ENCODE results near the gene GRIK3. TPM values are rescaled to one million over a fixed set of nuclear protein-coding genes. Genes with fewer than 3 reads are reported as not detected.

Gene GRIK3
- total and polyA plus RNA-seq, 2 of the 8 experiments (the other 6 are each of a cell fraction or from before 2014, with no cell fraction given) = 2.1 to 3.4 TPM

DNA sequence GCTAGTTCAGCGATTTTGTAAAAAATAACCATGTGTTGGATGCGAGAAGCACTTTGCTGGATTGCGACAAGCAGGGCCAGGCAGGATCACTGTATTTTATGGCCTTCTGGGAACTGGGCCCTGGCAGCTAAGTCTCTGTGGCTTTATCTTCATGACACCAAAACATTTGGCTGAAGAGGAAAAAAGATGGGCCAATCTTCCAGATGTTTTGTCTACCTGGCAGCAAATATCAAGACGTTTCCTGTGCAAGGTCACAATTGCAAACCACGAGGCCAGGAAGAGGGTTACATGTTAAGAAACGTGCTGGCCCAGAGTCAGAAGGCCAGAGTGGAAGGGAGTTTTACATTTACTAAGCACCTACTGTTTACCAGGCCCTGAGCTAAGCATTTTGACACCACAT is 22.1 kb downstream of the GRIK3 start:
- H2AFZ ChIP-seq (ENCODE audit: low read length) = no peak overlapping the region
- H3K36me3 ChIP-seq (ENCODE audit: control insufficient read depth in 2 of 4, insufficient read depth in 4 of 4, low read length in 3 of 4) = no peaks in the 10 kb centered on the region
- no peaks in the 10 kb centered on the region for H3K23me2 ChIP-seq (ENCODE audit: low read depth, low read length)
- ChIA-PET POLR2A (ENCODE audit: partially characterized antibody) (no interaction called here), CTCF (ENCODE audit: partially characterized antibody) (interaction anchor here (0.6 to 1.1 kb wide), 2 partner anchors 27 to 403 kb away, joined by 3 read pairs; no protein-coding TSS in a partner anchor)
- H2BK15ac ChIP-seq (ENCODE audit: low read length) = no peak overlapping the region
- H3K4ac ChIP-seq (replicated peaks; ENCODE audit: insufficient read length, low read depth, low read length) = no peak overlapping the region
- no peak overlapping the region for H4K91ac ChIP-seq (replicated peaks; ENCODE audit: insufficient read length, low read length)
- H3K4me2 ChIP-seq (ENCODE audit: insufficient read depth in 1 of 2, low read depth in 2 of 2, low read length in 2 of 2) = no peak overlapping the region
- no peak overlapping the region for H3K27ac ChIP-seq (ENCODE audit: low read depth, low read length)
- H3K9ac ChIP-seq (replicated peaks in 1 of 4; ENCODE audit: extremely low read depth in 1 of 4, low read depth in 3 of 4, low read length in 3 of 4) = no peak overlapping the region
- H2BK5ac ChIP-seq (ENCODE audit: low read depth, low read length) = no peak overlapping the region
- H2BK120ac ChIP-seq (replicated peaks; ENCODE audit: low read depth, low read length) = no peak overlapping the region
- H3K14ac ChIP-seq (ENCODE audit: insufficient read length) = no peak overlapping the region
- H4K5ac ChIP-seq (ENCODE audit: insufficient read length, low read depth, low read length) = no peak overlapping the region
- no peaks in the 10 kb centered on the region for H3K9me3 ChIP-seq (ENCODE audit: insufficient read depth in 2 of 2, low read depth in 1 of 2, low read length in 1 of 2)
- H3K79me2 ChIP-seq (ENCODE audit: control insufficient read depth in 1 of 2, insufficient read depth in 2 of 2, low read length in 2 of 2) = no peaks in the 10 kb centered on the region
- FAIRE-seq (no peak), DNase-seq (ENCODE audit: low read depth in 1 of 2, low spot score in 2 of 2) (no peak)
- no peak overlapping the region for H2BK12ac ChIP-seq (ENCODE audit: low read depth, low read length)
- H2BK20ac ChIP-seq (ENCODE audit: low read length) = no peak overlapping the region
- no peaks in the 10 kb centered on the region for H4K20me1 ChIP-seq (replicated peaks in 1 of 2; ENCODE audit: control insufficient read depth in 1 of 2, insufficient read depth in 2 of 2, low read length in 2 of 2)
- H3K18ac ChIP-seq (ENCODE audit: extremely low read depth, low read length) = no peak overlapping the region
- H3K27me3 ChIP-seq (replicated peaks in 1 of 4; ENCODE audit: control insufficient read depth in 3 of 4, extremely low read depth in 1 of 4, insufficient read depth in 3 of 4, low read length in 3 of 4) = no peaks in the 10 kb centered on the region
- no peak overlapping the region for H3K23ac ChIP-seq (ENCODE audit: insufficient read length)
- H4K8ac ChIP-seq (ENCODE audit: extremely low read depth, insufficient read depth, low read length) = no peak overlapping the region
- no peaks in the 10 kb centered on the region for H3K4me1 ChIP-seq (replicated peaks in 1 of 4; ENCODE audit: control insufficient read depth in 3 of 4, insufficient read depth in 4 of 4, low read length in 3 of 4)
- no peak overlapping the region for H3K4me3 ChIP-seq (ENCODE audit: extremely low read depth in 1 of 4, insufficient read depth in 2 of 4, low read depth in 3 of 4, low read length in 4 of 4)
- 80% methylated on average over 6 of the region's 6 CpGs; no CpG with 5 or more reads in 1 of the 2 experiments for WGBS, 2 experiments (ENCODE audit: extremely low coverage in 1 of 2, insufficient coverage in 1 of 2, insufficient read length in 1 of 2, insufficient replicate concordance in 2 of 2, low coverage in 1 of 2, low lambda C conversion rate in 2 of 2, missing lambda C conversion rate in 1 of 2)
- H3K56ac ChIP-seq (replicated peaks; ENCODE audit: insufficient read length, low read depth, low read length) = no peak overlapping the region
- no peaks in the 10 kb centered on the region for H3K79me1 ChIP-seq (ENCODE audit: low read depth, low read length)
- H2AK5ac ChIP-seq (ENCODE audit: low read depth, low read length) = no peak overlapping the region
- TF ChIP-seq GABPA (IDR thresholded peaks at IDR 0.05; ENCODE audit: borderline replicate concordance, insufficient read depth, low read length) (no peak), BACH1 (IDR thresholded peaks at IDR 0.05; ENCODE audit: low read length) (no peak), CHD2 (IDR thresholded peaks at IDR 0.05; ENCODE audit: low read length) (no peak), HDAC6 (IDR thresholded peaks at IDR 0.05; ENCODE audit: low read depth, low read length) (no peak), JUN (IDR thresholded peaks at IDR 0.05; ENCODE audit: low read depth, low read length) (no peak), EP300 (IDR thresholded peaks at IDR 0.05; ENCODE audit: borderline replicate concordance in 1 of 2, low read depth in 2 of 2, low read length in 2 of 2) (no peak), FOSL1 (IDR thresholded peaks at IDR 0.05; ENCODE audit: insufficient read depth, low read depth, low read length) (no peak), CHD1 (IDR thresholded peaks at IDR 0.05; ENCODE audit: low read depth, low read length) (no peak), NANOG (IDR thresholded peaks at IDR 0.05; ENCODE audit: insufficient read depth, low read depth, low read length, poor library complexity, severe bottlenecking) (no peak)
- TF ChIP-seq, protein P1, sequence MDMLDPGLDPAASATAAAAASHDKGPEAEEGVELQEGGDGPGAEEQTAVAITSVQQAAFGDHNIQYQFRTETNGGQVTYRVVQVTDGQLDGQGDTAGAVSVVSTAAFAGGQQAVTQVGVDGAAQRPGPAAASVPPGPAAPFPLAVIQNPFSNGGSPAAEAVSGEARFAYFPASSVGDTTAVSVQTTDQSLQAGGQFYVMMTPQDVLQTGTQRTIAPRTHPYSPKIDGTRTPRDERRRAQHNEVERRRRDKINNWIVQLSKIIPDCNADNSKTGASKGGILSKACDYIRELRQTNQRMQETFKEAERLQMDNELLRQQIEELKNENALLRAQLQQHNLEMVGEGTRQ (IDR thresholded peaks at IDR 0.05; ENCODE audit: low read length) = no peak
- TF ChIP-seq, protein P2, sequence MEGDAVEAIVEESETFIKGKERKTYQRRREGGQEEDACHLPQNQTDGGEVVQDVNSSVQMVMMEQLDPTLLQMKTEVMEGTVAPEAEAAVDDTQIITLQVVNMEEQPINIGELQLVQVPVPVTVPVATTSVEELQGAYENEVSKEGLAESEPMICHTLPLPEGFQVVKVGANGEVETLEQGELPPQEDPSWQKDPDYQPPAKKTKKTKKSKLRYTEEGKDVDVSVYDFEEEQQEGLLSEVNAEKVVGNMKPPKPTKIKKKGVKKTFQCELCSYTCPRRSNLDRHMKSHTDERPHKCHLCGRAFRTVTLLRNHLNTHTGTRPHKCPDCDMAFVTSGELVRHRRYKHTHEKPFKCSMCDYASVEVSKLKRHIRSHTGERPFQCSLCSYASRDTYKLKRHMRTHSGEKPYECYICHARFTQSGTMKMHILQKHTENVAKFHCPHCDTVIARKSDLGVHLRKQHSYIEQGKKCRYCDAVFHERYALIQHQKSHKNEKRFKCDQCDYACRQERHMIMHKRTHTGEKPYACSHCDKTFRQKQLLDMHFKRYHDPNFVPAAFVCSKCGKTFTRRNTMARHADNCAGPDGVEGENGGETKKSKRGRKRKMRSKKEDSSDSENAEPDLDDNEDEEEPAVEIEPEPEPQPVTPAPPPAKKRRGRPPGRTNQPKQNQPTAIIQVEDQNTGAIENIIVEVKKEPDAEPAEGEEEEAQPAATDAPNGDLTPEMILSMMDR (IDR thresholded peaks at IDR 0.05; ENCODE audit: control extremely low read depth in 1 of 3, insufficient read depth in 1 of 3, low read depth in 1 of 3, low read length in 3 of 3) = no peak
